DND-41 (cell line): Measurements from ENCODE around the gene UBN2.

Experiments used
- ATAC-seq: fragments of 200-7000 bp; cut with Tn5 transposase; 3 replicates; pipeline ENCODE4 v1.9.1; 2021; ENCODE audit warnings: low read depth; ENCODE audit not compliant: insufficient read depth
- DNase-seq: peaks from one replicate; pipeline ENCODE4 v3.0.0-alpha.2; 2020
- H2AFZ ChIP-seq: 2 replicates; pipeline ENCODE4 v1.6.0; 2012; ENCODE audit warnings: low read depth, low read length
- H3K27ac ChIP-seq: 2 replicates; pipeline ENCODE4 v1.5.1; 2012; ENCODE audit warnings: low read length, inconsistent platforms
- H3K27me3 ChIP-seq: fragments of 200-600 bp; sonication (generic); 2 replicates; pipeline ENCODE4 v1.6.0; 2012; ENCODE audit warnings: low read length, mild to moderate bottlenecking, inconsistent platforms; ENCODE audit not compliant: insufficient read depth, poor library complexity
- H3K36me3 ChIP-seq: 2 replicates; pipeline ENCODE4 v1.5.1; 2012; ENCODE audit warnings: low read length, inconsistent platforms; ENCODE audit not compliant: insufficient read depth
- H3K4me1 ChIP-seq: 2 replicates; pipeline ENCODE4 v1.5.1; 2012; ENCODE audit warnings: mild to moderate bottlenecking, low read length; ENCODE audit not compliant: insufficient read depth
- H3K4me2 ChIP-seq: 2 replicates; pipeline ENCODE4 v1.6.0; 2012; ENCODE audit warnings: mild to moderate bottlenecking, moderate library complexity, low read length, inconsistent platforms; ENCODE audit not compliant: insufficient read depth
- H3K4me3 ChIP-seq, 2 experiments: fragments of 200-600 bp in 1 of 2; shearing (Covaris generic) in 1 of 2; 2 replicates each; pipeline ENCODE4 v1.5.1; 2012 to 2016; ENCODE audit warnings: inconsistent platforms in 2 of 2, low read length in 2 of 2, mild to moderate bottlenecking in 2 of 2, low read depth in 1 of 2, moderate library complexity in 1 of 2
- H3K79me2 ChIP-seq: 2 replicates; pipeline ENCODE4 v1.6.0; 2012; ENCODE audit warnings: low read length, inconsistent platforms; ENCODE audit not compliant: insufficient read depth
- H3K9ac ChIP-seq: 2 replicates; pipeline ENCODE4 v1.6.0; 2012; ENCODE audit warnings: low read depth, mild to moderate bottlenecking, inconsistent platforms, low read length, moderate library complexity
- H3K9me3 ChIP-seq: 2 replicates; pipeline ENCODE4 v1.5.1; 2012; ENCODE audit warnings: low read length, moderate library complexity, mild to moderate bottlenecking, inconsistent platforms; ENCODE audit not compliant: insufficient read depth, severe bottlenecking
- H4K20me1 ChIP-seq: 2 replicates; pipeline ENCODE4 v1.6.0; 2012; ENCODE audit warnings: low read length; ENCODE audit not compliant: insufficient read depth
- CTCF ChIP-seq: IDR thresholded peaks from 2 replicates; pipeline ENCODE4 v1.5.1; 2012; ENCODE audit warnings: borderline replicate concordance, low read length, moderate library complexity, mild to moderate bottlenecking; ENCODE audit not compliant: poor library complexity, severe bottlenecking; ENCODE audit errors: extremely low read depth
- EZH2 ChIP-seq: IDR thresholded peaks from 3 replicates; pipeline ENCODE4 v1.6.1; 2012; ENCODE audit warnings: borderline replicate concordance, low read depth, mild to moderate bottlenecking, moderate library complexity, low read length, inconsistent platforms; ENCODE audit not compliant: severe bottlenecking

The UBN2 gene

GRCh38 chr7:139255290-139255689 lies 24.3 kb downstream of the UBN2 start:
- no peak overlapping the region for H3K27ac ChIP-seq
- no peaks in the 10 kb centered on the region for H4K20me1 ChIP-seq
- no peak overlapping the region for H3K9ac ChIP-seq
- TF ChIP-seq EZH2, result no peak
- no peak for TF ChIP-seq CTCF
- H3K4me3 ChIP-seq, result no peak overlapping the region
- no peak overlapping the region for H3K4me2 ChIP-seq
- no peaks in the 10 kb centered on the region for H3K27me3 ChIP-seq
- H3K9me3 ChIP-seq, result no peaks in the 10 kb centered on the region
- DNase-seq (no peak), ATAC-seq (no peak)
- H3K36me3 ChIP-seq, result peaks cover 62% of the 10 kb centered on the region
- no peaks in the 10 kb centered on the region for H3K79me2 ChIP-seq
- H2AFZ ChIP-seq, result no peak overlapping the region
- no peaks in the 10 kb centered on the region for H3K4me1 ChIP-seq

- Histone ChIP-seq H3K9ac (no peak overlapping the region), H3K4me2 (no peak overlapping the region), H3K36me3 (peaks cover 55% of the 10 kb centered on the region), H4K20me1 (no peaks in the 10 kb centered on the region), H3K27me3 (no peaks in the 10 kb centered on the region), H3K4me3 (no peak overlapping the region), H2AFZ (no peak overlapping the region), H3K9me3 (no peaks in the 10 kb centered on the region), H3K27ac (no peak overlapping the region), H3K79me2 (no peaks in the 10 kb centered on the region), H3K4me1 (no peaks in the 10 kb centered on the region)
- TF ChIP-seq EZH2 (no peak), CTCF (no peak)
- no peak for DNase-seq
- no peak for ATAC-seq
Observed at GRCh38 chr7:139259142-139259541, 28.1 kb downstream of the UBN2 start.

GRCh38 chr7:139264220-139264619 lies 33.2 kb downstream of the UBN2 start:
- Histone ChIP-seq H3K9ac (no peak overlapping the region), H3K36me3 (peaks cover 80% of the 10 kb centered on the region), H3K9me3 (no peaks in the 10 kb centered on the region), H3K4me3 (no peak overlapping the region), H4K20me1 (no peaks in the 10 kb centered on the region), H3K79me2 (no peaks in the 10 kb centered on the region), H3K4me1 (no peaks in the 10 kb centered on the region), H3K27me3 (no peaks in the 10 kb centered on the region), H3K27ac (no peak overlapping the region), H3K4me2 (no peak overlapping the region), H2AFZ (no peak overlapping the region)
- DNase-seq (no peak), ATAC-seq (no peak)
- no peak for TF ChIP-seq CTCF
- no peak for TF ChIP-seq EZH2

- no peak for ATAC-seq
- Histone ChIP-seq H3K27ac (no peak overlapping the region), H3K4me2 (no peak overlapping the region), H3K4me3 (no peak overlapping the region), H3K9me3 (no peaks in the 10 kb centered on the region), H3K36me3 (peaks cover 79% of the 10 kb centered on the region), H3K79me2 (no peaks in the 10 kb centered on the region), H3K4me1 (no peaks in the 10 kb centered on the region), H2AFZ (no peak overlapping the region), H4K20me1 (no peaks in the 10 kb centered on the region), H3K9ac (no peak overlapping the region), H3K27me3 (no peaks in the 10 kb centered on the region)
- no peak for DNase-seq
- TF ChIP-seq CTCF, result no peak
- TF ChIP-seq EZH2, result no peak
Observed at GRCh38 chr7:139265673-139266072, 34.6 kb downstream of the UBN2 start.
